CD4-positive, alpha-beta T cell treated with Interleukin-15 for 4 hours (primary cell): Measurements from ENCODE around the gene FSHB.
"Not testable (repeated sequence)": the region's sequence is repeated elsewhere in the genome, so short reads cannot be mapped to it uniquely, and the experiment has no call there.

ENCODE experiments used
- DNase-seq: peaks from one replicate; pipeline ENCODE4 v3.0.0-alpha.2; 2020; ENCODE audit warnings: low spot score

Gene FSHB

DNA sequence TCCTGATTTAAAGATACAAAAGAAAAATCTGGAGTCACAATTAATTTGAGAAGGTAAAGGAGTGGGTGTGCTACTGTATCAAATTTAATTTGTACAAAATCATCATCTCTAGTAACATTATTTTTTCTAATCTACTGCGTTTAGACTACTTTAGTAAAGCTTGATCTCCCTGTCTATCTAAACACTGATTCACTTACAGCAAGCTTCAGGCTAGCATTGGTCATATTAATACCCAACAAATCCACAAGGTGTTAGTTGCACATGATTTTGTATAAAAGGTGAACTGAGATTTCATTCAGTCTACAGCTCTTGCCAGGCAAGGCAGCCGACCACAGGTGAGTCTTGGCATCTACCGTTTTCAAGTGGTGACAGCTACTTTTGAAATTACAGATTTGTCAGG lies at the start of gene FSHB:
Gene FSHB (plus strand): TSS at position 301 of the 400 bp plus-strand sequence. CDS start 889 bp downstream, outside the sequence.
- DNase-seq, result no peak

DNA sequence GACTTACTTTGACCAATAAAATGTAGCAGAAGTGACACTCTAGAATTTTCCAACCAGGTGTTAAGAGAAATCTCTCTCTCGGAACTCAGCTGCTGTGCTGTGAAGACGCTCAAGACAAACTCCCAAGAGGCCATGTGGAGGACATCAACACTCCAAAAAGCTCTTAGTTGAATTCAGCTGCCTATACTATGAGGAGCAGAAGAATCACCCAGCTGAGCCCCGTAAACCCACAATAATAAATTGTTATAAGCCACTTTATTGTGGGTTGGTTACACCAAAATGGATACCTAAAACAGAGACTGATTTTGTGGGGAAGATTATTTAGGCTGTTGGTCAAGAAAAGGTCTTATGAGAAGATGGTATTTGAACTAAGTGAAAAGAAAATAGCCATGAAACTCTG lies 44.1 kb upstream of the FSHB start:
- no peak for DNase-seq

DNA sequence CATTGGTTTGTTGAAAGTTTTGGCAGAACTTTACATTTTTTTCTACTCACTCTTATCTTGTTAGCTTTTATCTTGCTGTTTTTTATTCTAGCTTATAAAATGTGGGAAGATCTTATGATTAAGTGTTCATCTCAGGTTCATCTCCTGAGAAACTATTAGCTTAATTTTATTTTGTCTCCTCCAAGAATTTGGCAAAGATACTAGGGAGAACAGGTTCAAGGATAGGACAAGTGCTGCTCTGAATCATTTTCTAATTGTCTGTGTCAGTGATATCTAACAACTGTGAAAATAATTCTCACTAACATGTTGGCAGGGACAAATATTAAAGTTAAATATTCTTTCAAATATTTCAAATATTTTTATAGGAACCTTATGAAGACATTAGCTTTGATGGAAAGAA lies 38.2 kb upstream of the FSHB start:
- no peak for DNase-seq

GRCh38 chr11:30196400-30197206 lies 34.2 kb upstream of the FSHB start:
- DNase-seq, result peak; percentile 24

GRCh38 chr11:30197869-30198268 lies 32.9 kb upstream of the FSHB start:
- DNase-seq, result no peak

- not testable (repeated sequence) for DNase-seq
Measured at GRCh38 chr11:30202989-30203388, 27.8 kb upstream of the FSHB start.

DNA sequence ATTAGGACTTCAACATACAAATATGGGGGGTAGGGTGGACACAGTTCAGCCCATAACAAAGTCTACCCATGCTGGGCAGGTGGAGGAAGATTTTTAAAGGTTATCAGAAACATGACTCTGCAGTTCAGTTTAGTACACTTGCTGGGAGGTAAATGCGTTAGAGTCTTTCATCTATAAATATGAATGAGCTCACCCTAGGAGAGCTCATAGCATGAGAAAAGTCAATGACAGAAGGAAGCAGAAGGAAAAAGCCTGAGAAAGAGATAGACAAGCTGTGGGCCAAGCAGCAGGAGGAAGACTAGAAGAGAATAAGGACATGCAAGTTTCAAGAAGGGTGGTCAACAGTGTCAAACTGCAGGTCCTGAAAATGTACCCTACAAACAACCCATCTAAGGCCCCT lies 27.0 kb upstream of the FSHB start:
- DNase-seq, result no peak

DNA sequence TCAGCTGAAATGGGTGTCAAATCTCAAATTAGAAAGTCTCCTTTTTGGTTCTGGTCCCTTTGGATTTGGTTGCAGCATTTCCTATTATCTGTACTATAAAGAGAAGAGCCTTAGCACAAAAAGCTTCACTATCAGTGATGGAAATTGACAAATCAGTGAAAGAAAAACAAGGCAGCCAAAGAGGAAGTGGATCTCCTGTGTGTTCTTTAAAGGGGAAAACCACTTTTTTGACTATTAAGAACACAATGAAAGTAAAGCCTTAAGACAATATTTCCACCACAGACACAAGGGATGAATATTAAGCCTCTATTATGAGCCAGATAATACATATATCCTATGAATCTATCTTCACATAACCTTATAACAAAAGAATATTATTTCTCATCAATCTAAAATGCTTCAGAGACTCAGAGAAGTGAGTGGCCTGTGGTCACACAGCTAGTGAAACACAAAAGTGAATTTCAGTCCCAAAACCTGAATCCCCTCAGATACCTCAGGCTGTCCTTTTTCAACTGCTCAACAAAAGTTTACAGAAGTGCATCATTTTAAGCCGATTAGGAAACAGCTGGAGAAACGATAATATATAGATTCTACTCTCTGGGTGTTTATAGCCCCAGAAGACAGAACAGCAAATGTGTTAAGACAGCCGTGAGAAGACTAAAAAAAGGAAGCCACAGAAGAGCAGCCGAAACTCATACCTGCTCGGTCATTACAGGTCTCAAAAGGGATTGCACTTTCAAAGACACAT lies 24.4 kb upstream of the FSHB start:
- no peak for DNase-seq

DNA sequence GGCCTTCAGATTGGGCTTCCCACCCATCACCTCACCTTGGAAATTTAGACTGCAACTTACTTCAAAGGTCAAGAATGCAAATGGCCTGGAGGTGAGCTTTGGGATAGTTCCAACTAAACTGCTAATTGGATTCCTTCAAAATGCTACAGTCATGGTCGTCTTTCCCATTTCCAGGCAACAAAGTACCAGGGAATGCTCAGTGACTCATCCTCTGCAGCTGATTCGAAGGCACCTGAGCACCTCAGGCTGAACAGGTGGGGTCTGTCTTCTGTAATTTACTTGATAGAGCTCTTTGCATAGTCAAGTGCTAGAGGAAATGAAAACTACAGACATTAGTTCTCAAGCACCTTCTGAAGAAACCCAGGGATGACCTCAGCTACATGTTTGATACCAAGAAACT lies 20.5 kb upstream of the FSHB start:
- DNase-seq, result no peak

DNA sequence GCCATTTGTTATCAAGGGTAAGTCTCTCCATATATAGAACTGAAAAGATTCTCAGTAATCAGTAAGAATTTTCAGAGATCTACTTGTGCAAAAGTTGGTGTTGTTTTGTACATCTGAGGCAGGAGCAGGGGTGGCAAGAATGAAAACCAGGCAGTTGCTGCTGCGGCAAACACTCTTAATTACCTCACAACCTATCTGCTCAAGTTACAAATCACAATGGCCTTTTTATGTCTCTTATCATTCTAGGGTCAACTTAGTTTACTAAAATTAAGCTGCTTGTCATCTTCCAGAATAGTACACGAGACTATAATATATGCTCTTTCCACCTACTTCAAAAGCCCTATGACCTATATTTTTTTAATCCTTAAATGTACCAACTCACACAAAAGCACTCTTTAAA lies 14.3 kb upstream of the FSHB start:
- no peak for DNase-seq

DNA sequence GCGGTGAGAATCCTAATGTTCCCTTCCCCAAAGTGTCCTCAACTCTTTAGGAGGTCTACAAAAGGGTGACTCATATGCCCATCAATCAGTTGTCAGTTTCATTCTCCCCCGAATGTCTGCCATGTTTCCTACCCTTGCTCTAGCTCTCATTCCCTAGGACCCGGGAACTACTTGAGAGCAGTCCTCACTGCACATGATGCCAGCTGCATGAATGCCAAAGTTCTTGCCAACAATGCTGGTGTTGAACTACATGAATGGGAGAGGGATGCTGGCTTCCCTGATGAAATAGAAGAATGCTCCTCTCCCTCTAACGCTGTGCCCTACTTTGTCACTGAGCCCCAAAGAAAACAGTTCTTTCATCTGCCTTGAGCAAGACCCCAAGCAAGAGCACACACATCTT lies 12.5 kb upstream of the FSHB start:
- DNase-seq, result no peak

DNA sequence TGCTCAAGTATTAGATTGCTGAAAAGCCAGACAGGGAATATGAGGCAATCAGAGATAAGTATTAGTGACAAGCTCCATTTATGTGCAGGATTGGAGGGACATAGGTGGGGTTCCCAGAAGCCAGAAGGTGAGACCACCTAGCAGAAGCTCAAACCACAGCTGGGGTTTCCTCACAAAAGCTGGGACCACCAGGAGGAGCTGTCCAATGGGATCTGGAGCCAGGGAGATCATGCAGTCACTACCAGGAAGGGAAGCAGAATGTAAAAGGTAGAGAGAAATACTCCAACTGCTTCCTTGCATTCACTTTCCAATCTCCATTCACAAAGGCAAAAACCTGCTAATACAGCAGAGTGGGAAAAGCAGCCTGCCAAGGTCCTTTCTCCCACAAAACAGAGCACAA lies 5.2 kb upstream of the FSHB start:
- no peak for DNase-seq

DNA sequence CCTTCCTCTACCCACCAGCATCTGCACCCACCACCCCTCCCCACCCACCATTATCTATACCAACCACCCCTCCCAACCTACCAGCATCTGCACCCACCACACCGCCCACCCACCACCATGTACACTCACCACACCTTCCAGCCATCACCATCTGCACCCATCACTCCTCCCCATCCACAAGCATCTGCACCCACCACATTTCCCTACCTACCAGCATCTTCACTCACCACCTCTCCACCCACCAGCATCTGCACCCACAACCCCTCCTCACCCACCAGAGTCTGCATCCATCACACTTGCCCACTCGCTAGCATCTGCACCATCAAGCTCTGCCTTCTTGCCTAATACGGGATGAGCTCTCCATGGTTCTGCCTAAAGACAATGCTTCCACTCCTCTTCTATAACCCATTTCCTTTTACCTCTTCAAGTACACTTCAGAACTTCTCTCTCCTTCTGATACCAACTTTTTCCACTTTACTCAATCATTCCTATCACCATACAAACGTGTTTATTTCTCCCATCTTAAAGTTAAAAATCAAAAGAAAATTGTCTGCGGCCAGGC lies 2.4 kb upstream of the FSHB start:
- no peak for DNase-seq

DNA sequence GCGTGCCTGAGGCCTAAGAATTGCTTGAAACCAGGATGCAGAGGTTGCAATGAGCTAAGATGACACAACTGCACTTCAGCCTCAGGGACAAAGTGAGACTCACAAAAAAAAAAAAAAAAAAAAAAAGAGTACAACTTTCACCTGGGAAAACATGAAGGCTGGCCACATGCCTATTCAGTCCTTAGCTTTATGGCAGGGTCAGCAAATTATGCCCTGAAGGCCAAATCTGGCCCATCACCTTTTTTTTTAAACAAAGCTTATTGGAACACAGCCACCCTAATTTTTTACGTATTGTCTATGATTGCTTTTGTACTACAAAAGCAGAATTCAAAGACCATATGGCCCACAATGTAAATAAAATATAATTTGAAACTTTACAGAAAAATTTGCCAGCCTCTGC lies 8.2 kb downstream of the FSHB start:
- DNase-seq, result no peak

GRCh38 chr11:30244265-30244664 lies 13.5 kb downstream of the FSHB start:
- DNase-seq, result no peak

DNA sequence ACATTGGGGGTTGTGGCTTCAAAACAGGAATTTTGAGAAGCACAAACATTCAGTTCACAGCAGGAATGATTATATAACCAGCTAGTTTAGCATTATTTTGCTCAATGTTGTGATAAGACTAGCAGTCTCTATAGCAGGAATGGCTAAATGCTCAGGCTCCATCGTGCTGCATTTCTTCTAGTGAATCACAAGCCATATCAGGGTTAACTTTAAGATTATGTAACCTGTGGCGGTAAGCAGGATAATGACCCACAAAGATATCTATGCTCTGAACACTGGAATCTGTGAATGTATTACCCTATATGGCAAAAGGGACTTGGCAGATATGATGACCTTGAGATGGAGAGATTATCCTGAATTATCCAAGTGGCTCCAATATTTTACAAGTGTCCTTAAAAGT lies 14.8 kb downstream of the FSHB start:
- no peak for DNase-seq

DNA sequence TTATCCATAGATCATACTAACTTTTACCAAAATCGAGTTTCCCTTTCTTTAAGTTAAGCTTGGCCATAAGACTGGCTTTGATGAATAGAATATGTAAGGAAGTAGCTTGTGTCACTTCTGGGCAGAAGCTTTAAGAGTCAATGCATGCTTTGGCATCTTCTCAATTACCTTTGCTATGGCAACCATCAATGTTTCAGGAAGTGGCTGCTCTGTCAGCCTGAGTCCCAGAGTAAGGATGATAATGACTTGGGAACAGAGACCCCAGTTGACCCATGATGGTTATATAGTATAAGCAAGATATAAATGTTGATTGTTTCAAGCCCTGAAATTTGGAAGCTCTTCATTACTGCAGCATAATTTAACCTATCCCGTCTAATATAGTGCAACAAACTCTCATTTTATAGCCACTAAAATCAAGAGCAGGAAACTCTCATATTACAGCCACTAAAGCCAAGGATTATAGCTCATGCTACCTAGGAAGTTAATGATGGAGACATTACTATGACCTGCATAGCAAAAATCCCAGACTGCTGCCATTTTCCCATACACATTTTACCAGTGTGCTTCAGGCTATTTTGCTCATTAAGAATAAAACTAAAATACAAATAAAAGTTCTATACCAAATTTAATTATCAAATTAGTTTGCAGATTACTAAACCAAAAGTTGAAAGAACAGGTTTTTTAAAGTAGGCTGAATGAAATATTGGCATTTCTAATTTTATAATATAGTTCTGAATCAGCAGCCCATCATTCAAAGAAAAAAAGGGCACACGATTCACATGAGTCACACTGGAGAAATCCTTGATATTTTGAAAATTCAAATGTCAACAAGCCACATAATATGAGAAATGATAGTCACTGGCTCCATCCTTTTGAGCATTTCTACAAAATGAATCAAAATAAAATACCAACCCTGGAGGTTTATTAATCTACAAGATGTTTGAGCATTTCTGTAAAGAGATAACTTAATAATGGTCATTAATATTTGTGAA lies 23.8 kb downstream of the FSHB start:
- no peak for DNase-seq

DNA sequence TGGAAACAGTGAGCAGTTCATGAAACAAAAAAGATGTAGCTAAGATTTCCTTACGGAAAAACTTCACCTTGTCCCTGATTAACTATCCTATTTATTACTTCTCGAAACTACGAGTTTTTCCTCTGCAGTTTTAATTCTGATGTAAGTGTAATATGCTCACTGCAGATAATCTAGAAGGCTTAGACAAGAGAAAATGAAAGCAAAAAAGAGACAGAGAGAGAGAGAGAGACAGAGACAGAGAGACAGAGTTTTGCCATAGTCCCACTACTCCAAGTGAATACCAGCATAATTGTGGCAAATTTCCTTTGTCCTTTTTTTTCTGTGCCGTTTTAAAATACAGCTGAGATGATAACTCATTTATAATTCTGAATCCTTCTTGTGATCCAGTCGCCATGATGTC lies 24.8 kb downstream of the FSHB start:
- DNase-seq, result no peak

GRCh38 chr11:30257058-30257457 lies 26.2 kb downstream of the FSHB start:
- DNase-seq, result no peak

DNA sequence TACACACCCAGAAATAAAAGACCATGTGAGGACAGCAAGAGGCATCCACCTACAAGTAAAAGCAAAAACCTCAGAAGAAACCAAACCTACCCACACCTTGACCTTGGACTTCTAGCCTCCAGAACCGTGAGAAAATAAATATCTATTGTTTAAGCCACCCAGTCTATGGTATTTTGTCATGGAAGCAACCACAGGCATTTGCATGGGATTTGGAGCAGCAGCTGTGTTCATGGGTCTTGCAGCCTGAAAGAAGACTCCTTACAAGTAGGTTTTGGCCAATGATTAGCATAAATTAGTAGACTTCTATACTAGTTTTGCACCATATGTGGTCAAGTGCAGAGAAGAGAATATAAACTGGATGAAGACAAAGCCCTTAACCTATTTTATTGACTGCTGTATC lies 27.9 kb downstream of the FSHB start:
- no peak for DNase-seq

GRCh38 chr11:30260813-30261212 lies 30.0 kb downstream of the FSHB start:
- DNase-seq, result no peak

DNA sequence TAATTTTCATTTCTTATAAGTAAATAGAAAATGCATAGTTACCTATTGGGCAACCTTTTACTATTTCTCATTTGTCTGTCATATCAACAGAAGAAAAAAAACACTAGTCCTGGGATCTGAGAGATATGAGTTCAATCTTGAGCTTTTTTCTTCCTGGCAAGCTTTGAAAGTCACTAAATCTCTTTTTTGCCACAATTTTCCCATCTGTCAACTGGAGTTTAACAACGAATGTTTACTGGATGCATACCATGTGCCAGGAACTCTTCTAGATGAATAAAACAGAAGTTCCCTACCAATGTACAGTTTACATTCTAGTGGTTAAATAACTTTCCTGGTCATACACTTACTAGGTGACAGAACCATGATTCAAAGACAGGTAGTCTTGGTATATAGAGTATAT lies 31.0 kb downstream of the FSHB start:
- DNase-seq, result no peak
